Esophagus muscularis mucosa (tissue), 4 donors: ENCODE data around the gene POLR2C.

Experiments used
- EP300 ChIP-seq: sonication (generic); formaldehyde crosslinking; IDR thresholded peaks from one replicate; pipeline ENCODE4 v1.6.1; 2017; ENCODE audit warnings: antibody characterized with exemption
- POLR2A ChIP-seq: fragments of 450-650 bp; IDR thresholded peaks from one replicate; pipeline ENCODE4 v1.6.1; 2017; ENCODE audit warnings: antibody characterized with exemption, moderate library complexity, mild to moderate bottlenecking, low read depth
- POLR2AphosphoS5 ChIP-seq, 2 donors: sonication (generic); formaldehyde crosslinking; IDR thresholded peaks; one replicate each; pipeline ENCODE4 v1.6.1; 2017; ENCODE audit warnings: antibody characterized with exemption in 2 of 2
- TF ChIP-seq, protein P1 (sequence below), 3 experiments: fragments of 200-600 bp in 2 of 3; fragments of 450-650 bp in 1 of 3; sonication (generic) in 2 of 3; IDR thresholded peaks; one replicate each; pipeline ENCODE4 v1.5.1; 2017 to 2019; ENCODE audit warnings: antibody characterized with exemption in 3 of 3, mild to moderate bottlenecking in 2 of 3, moderate library complexity in 1 of 3

DNA sequence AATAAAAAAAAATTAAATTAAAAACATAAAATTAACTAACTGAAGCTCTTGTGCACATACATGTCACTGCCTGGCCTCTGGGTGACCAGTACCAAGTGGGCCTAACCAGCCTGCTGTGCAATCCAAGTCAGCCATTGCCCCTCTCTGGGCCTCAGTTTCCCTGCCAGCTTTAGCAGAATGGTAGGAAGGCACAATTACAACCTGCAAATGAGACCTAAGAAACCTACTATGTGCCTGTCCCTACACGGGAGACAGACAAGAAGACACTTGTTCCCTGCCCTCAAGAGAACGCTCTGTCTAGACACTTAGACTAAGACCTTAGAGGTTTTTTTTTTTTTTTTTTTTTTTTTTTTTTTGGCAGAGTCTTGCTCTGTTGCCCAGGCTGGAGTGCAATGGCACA is 17.0 kb upstream of the POLR2C start:
- TF ChIP-seq POLR2A (no peak), POLR2AphosphoS5 (IDR thresholded peaks at IDR 0.05) (no peak), EP300 (no peak)
- TF ChIP-seq, protein P1, sequence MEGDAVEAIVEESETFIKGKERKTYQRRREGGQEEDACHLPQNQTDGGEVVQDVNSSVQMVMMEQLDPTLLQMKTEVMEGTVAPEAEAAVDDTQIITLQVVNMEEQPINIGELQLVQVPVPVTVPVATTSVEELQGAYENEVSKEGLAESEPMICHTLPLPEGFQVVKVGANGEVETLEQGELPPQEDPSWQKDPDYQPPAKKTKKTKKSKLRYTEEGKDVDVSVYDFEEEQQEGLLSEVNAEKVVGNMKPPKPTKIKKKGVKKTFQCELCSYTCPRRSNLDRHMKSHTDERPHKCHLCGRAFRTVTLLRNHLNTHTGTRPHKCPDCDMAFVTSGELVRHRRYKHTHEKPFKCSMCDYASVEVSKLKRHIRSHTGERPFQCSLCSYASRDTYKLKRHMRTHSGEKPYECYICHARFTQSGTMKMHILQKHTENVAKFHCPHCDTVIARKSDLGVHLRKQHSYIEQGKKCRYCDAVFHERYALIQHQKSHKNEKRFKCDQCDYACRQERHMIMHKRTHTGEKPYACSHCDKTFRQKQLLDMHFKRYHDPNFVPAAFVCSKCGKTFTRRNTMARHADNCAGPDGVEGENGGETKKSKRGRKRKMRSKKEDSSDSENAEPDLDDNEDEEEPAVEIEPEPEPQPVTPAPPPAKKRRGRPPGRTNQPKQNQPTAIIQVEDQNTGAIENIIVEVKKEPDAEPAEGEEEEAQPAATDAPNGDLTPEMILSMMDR (IDR thresholded peaks at IDR 0.05), result no peak
